Measurements from ENCODE around the gene PPP2R5B. TPM values are rescaled to one million over a fixed set of nuclear protein-coding genes. Genes with fewer than 3 reads are reported as not detected.

Gene PPP2R5B
- total RNA-seq, 1 donor from 2014 or later, result 6.0 TPM

- no peak for DNase-seq (ENCODE audit: low read depth in 2 of 2)
Observed at GRCh38 chr11:64928957-64929356, 4.5 kb downstream of the PPP2R5B start.

GRCh38 chr11:64929625-64930024 is 5.1 kb downstream of the PPP2R5B start:
- DNase-seq (ENCODE audit: low read depth in 2 of 2), result no peak

DNA sequence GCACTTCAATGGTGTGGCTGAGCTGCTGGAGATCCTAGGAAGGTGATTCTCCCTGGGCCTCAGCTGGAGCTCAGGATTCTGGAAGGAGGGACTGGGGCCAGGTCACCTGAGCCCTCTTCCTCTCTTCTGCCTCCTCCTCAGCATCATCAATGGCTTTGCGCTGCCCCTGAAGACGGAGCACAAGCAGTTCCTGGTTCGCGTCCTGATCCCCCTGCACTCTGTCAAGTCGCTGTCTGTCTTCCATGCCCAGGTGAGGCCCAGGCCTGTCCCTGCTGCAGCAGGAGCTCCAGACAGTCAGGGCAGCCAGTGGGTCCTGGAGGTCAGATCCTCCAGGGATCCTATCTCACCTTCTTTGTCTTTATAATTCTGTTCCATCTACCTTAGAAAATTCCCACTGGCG is 5.9 kb downstream of the PPP2R5B start:
- DNase-seq (ENCODE audit: low read depth in 2 of 2), result no peak

- no peak for DNase-seq (ENCODE audit: low read depth in 2 of 2)
Observed at GRCh38 chr11:64931290-64931689, 6.8 kb downstream of the PPP2R5B start.

- DNase-seq (ENCODE audit: low read depth in 2 of 2), result no peak
Observed at GRCh38 chr11:64932324-64932723, 7.8 kb downstream of the PPP2R5B start.

DNA sequence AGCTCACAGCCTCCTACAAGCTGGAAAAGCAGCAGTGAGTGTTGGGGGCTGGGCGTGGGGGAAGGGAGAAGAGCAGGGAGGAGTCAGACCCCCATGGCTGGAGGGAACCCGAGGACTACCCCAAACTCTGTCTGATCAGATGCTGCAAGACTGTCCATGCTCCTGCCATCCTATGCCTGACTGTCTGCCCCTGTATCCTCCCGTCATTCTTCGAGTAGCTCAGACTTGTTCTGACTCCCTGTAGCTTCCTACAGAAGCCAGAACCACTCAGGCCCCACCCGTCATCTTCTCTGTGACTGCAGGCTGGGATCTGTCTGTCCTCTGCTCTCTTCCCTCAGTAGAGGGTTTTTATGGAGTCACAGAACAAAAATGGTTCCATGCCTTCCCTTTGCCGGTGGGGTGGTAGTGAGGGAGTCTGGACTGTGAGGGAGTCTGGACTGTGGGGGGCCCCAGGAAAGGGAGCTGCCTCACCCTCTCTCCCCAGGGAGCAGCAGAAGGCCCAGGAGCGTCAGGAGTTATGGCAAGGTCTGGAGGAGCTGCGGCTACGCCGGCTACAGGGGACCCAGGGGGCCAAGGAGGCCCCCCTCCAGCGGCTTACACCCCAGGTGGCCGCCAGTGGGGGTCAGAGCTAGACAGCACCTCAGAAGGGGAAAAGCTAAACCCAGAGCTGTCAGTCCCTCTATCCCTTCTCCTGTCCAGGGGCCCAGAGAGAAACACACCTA is 8.9 kb downstream of the PPP2R5B start:
- no peak for DNase-seq (ENCODE audit: low read depth in 2 of 2)

DNA sequence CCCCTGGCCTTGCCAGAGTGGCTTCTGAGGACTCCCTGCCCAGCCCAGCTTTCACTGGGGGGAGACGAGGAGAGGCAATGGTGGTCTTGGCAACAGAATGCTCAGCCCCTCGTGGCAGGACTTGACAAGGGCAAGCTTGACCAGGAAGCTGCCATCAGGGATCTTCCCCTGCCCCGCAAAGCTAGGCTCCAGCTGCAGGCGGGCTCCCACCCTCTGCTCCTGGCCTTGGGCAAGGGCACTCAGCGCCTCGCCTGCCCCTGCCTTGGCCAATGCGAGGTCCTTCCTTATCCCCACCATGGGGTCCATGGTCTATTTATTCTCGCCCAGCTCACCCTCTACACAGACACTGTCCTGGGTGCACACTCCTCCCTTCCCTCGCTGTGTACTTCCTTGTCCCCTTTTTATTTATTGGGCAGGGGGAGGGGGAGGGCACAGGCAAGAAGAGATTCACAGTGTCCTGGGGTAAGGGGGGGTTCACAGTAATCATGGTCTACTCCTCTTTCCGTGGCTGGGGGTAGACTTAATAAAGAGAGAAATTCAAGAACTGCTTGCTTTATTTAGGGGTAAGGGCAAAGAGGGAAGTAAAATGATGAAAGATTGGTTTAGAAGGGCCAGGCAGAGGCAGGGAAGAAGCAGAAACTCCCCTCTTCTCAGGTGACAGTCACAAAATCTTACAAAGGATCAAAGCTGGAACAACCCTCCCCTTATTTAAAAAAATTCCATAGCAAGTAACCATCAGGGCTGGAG is 9.6 kb downstream of the PPP2R5B start:
- DNase-seq (ENCODE audit: low read depth in 2 of 2), result no peak

- DNase-seq (ENCODE audit: low read depth in 2 of 2), result no peak
Observed at GRCh38 chr11:64934682-64935358, 10.3 kb downstream of the PPP2R5B start.

- DNase-seq (ENCODE audit: low read depth in 2 of 2), result no peak
Observed at GRCh38 chr11:64935359-64936081, 11.0 kb downstream of the PPP2R5B start, which contains the start of gene GPHA2. GPHA2 (minus strand) TSS chr11:64935893; CDS start chr11:64935460, 433 bp downstream.

- DNase-seq (ENCODE audit: low read depth in 2 of 2), result no peak
Observed at GRCh38 chr11:64936539-64936938, 12.1 kb downstream of the PPP2R5B start.

DNA sequence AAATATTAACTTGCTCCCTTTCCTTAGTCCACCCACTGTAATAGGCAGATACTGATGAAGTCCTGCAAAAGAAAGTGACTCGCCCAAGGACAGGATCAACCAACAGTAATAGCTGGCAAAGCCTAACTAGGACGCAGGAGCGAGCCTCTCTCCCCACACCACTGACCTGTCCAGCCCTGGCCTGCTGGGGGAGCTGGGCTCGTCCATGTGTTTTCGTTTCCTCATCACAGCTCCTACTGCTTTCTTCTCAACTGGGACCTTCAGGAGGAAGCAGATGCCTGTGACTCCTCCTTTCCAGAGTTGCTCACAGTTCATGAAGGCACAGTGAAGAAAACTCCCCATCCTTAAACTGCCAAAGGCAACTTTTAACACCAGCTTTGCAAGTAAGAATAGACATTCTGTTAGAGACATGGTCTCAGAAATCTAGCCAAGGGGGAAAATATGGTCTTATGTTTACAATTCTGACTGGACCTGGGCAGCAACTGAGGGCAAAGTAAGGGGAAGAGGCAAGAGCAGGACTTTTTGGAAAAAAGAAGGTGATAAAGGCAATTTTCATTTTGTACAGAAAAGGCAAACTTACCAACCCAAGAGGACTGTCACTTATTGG is 22.8 kb downstream of the PPP2R5B start:
- no peak for DNase-seq (ENCODE audit: low read depth in 2 of 2)

DNA sequence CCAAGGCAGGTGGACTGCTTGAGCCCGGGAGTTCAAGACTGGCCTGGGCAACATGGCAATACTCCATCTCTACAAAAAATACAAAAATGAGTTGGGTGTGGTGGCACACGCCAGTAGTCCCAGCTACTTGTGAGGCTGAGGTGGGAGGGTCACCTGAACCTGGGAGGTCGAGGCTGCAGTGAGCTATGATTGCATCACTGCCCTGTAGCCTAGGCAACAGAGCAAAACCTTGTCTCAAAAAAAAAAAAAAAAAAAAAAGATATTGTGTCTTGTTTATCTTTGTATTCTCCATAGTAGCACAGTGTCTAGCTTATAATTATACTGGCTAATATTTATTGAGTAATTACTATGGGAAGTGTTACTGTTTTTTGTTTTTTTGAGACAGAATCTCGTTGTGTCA is 27.0 kb downstream of the PPP2R5B start:
- DNase-seq (ENCODE audit: low read depth in 2 of 2), result no peak

DNA sequence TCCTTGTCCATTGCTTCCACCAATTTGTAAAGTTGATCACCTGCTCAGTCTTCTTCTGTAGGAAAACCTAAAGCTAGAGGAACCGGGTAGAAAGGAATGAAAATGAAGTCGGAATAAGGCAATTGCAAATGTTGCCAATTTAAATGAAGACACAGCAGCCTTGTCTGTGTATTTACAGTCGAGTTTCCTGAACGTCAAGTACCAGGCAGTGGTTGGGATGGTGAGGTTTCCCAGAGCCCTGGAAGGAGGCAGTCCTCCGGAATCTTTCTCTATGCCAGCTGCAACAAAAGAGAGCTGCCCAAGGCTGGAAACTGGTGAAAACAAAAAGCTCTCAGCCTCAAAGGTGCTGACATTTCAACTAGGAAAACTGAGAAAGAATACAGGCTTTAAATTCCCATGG is 29.7 kb downstream of the PPP2R5B start:
- no peak for DNase-seq (ENCODE audit: low read depth in 2 of 2)

- no peak for DNase-seq (ENCODE audit: low read depth in 2 of 2)
Observed at GRCh38 chr11:64959498-64959897, 35.0 kb downstream of the PPP2R5B start.

- no peak for DNase-seq (ENCODE audit: low read depth in 2 of 2)
Observed at GRCh38 chr11:64960719-64961118, 36.2 kb downstream of the PPP2R5B start.

- no peak for DNase-seq (ENCODE audit: low read depth in 2 of 2)
Observed at GRCh38 chr11:64963072-64963631, 38.7 kb downstream of the PPP2R5B start.

GRCh38 chr11:64967375-64967774 is 42.9 kb downstream of the PPP2R5B start:
- DNase-seq (ENCODE audit: low read depth in 2 of 2), result no peak

GRCh38 chr11:64969209-64969608 is 44.7 kb downstream of the PPP2R5B start:
- peak in 1 of 2 donors; percentile 35 for DNase-seq (ENCODE audit: low read depth in 2 of 2)

DNA sequence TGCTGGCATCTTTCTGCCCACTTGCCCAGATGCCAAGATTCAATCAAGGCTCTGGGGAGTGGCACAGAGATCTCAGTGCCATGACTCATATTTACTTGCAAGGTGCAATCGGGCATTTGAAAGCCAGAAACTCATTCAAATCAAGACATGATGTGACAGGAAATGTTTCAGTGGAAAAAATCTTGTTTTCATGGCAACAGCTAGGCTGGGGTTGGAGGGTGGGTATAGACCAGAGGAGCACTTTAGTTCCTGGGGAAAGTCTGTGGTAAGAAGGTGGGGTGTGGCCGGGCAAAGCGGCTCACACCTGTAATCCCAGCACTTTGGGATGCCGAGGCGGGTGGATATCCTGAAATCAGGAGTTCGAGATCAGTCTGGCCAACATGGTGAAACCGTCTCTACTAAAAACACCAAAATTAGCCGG is 46.3 kb downstream of the PPP2R5B start:
- DNase-seq (ENCODE audit: low read depth in 2 of 2), result peak in 1 of 2 donors; percentile 47

DNA sequence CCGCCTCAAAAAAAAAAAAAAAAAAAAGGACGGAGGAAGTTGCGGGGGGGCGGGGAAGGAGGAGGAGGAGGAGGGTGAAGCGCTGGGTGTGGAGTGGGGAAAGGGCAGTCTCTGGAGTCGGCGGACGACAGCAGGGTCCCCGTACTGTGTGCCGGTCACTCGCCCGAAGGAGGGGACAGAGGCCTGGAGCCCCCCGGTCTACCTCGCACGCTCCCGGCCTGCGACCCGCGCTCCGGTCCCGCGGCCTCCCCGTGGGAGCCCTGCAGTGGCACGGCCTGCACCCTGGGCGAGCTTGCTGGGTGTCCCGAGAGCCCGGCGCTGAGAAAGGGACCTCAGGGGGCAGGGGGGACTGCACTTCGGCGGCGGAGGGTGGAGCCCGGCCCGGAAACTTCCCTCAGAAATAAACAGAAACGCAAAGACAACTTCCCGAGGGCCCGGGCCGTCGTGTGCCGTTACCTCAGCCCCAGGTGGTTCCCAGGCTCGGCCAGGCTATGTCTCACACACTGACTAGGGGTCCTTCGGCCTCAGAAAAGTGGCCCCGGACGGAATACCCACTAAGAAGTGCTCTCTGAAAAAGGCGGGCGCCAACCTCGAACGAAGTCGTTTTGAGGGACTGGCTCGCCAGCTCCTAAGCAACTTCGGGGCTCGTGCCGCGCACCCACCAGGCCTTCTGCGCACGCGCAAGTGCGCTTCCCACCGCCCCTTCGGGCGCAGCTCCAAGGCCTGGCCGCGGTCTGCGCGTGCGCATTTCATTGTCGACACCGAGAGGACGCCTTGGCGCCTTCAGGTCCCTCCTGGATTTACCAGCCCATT is 47.1 kb downstream of the PPP2R5B start, which contains the start of gene MAJIN:
Gene MAJIN, minus strand, starts transcription at position 688 of the 813 bp plus-strand sequence. CDS start 12,703 bp downstream, outside the sequence.
- peak; percentile 63 to 87 for DNase-seq (ENCODE audit: low read depth in 2 of 2)

Data from dermis microvascular lymphatic vessel endothelial cell (primary cell).